Activated CD4-positive, alpha-beta memory T cell treated with anti-CD3 and anti-CD28 coated beads, Interleukin-2, amount 10 ng/mL, durations not matched to agents 7 days and 5 days (primary cell): ENCODE measurements around the gene NOTCH2. TPM values are rescaled to one million over a fixed set of nuclear protein-coding genes. Genes with fewer than 3 reads are reported as not detected.

Experiments
- CTCF ChIA-PET: fragments of 350-600 bp; sonication (Branson Sonifier 250); formaldehyde crosslinking; loops from one replicate; lab custom pipeline; 2021; ENCODE audit warnings: antibody characterized with exemption, inconsistent platforms; lab: Charles Lee
- POLR2A ChIA-PET: fragments of 350-600 bp; sonication (Branson Sonifier 250); formaldehyde crosslinking; loops from one replicate; lab custom pipeline; 2021; ENCODE audit warnings: antibody characterized with exemption; lab: Charles Lee
- DNase-seq: peaks from one replicate; pipeline ENCODE4 v3.0.0-alpha.2; 2020
- H3K27ac Mint-ChIP-seq: one replicate; pipeline ENCODE4 v1.8.0; 2021; ENCODE audit warnings: mild to moderate bottlenecking, mixed read lengths
- H3K27me3 Mint-ChIP-seq: one replicate; pipeline ENCODE4 v1.8.0; 2021; ENCODE audit warnings: mixed read lengths
- H3K36me3 Mint-ChIP-seq: one replicate; pipeline ENCODE4 v1.8.0; 2021; ENCODE audit warnings: low read depth, mixed read lengths
- H3K4me1 Mint-ChIP-seq: one replicate; pipeline ENCODE4 v1.8.0; 2021; ENCODE audit warnings: mixed read lengths
- H3K4me3 Mint-ChIP-seq: one replicate; pipeline ENCODE4 v1.8.0; 2021; ENCODE audit warnings: mild to moderate bottlenecking, mixed read lengths
- H3K9me3 Mint-ChIP-seq: one replicate; pipeline ENCODE4 v1.8.0; 2021; ENCODE audit warnings: mixed read lengths
- total RNA-seq, 2 experiments: library from RNA; stranded (reverse); gene quantifications; one replicate each; pipeline ENCODE4 v1.2.3, GENCODE V29; 2021

Gene NOTCH2
- total RNA-seq, 2 experiments from 2014 or later: 81.9 to 88.7 TPM

GRCh38 chr1:119918301-119918700, 151.2 kb downstream of the NOTCH2 start:
- CTCF ChIA-PET: interaction anchor here (1.3 kb wide), 1 partner anchor 21 kb away, joined by 3 read pairs; no protein-coding TSS in a partner anchor
- no peak for DNase-seq
- no peak overlapping the region for H3K27ac Mint-ChIP-seq
- no peaks in the 10 kb centered on the region for H3K27me3 Mint-ChIP-seq
- peaks cover 87% of the 10 kb centered on the region for H3K36me3 Mint-ChIP-seq
- no peaks in the 10 kb centered on the region for H3K4me1 Mint-ChIP-seq
- H3K4me3 Mint-ChIP-seq: no peak overlapping the region
- POLR2A ChIA-PET: no interaction called here
- no peaks in the 10 kb centered on the region for H3K9me3 Mint-ChIP-seq

GRCh38 chr1:119917304-119918055, 152.0 kb downstream of the NOTCH2 start:
- no peak for DNase-seq
- H3K27ac Mint-ChIP-seq: no peak overlapping the region
- H3K36me3 Mint-ChIP-seq: peaks cover 89% of the 10 kb centered on the region
- no peaks in the 10 kb centered on the region for H3K9me3 Mint-ChIP-seq
- ChIA-PET POLR2A (no interaction called here), CTCF (no interaction called here)
- no peak overlapping the region for H3K4me3 Mint-ChIP-seq
- H3K27me3 Mint-ChIP-seq: no peaks in the 10 kb centered on the region
- no peaks in the 10 kb centered on the region for H3K4me1 Mint-ChIP-seq

- Mint-ChIP-seq H3K9me3 (no peaks in the 10 kb centered on the region), H3K4me1 (peaks cover 4% of the 10 kb centered on the region), H3K36me3 (peaks cover 77% of the 10 kb centered on the region), H3K4me3 (no peak overlapping the region), H3K27ac (no peak overlapping the region), H3K27me3 (no peaks in the 10 kb centered on the region)
- CTCF ChIA-PET: no interaction called here
- DNase-seq: no peak
- POLR2A ChIA-PET: no interaction called here
Measured at GRCh38 chr1:119915517-119915916, 153.9 kb downstream of the NOTCH2 start.

- no peak overlapping the region for H3K4me3 Mint-ChIP-seq
- CTCF ChIA-PET: no interaction called here
- H3K9me3 Mint-ChIP-seq: no peaks in the 10 kb centered on the region
- POLR2A ChIA-PET: no interaction called here
- DNase-seq: no peak
- no peak overlapping the region for H3K27ac Mint-ChIP-seq
- H3K36me3 Mint-ChIP-seq: peaks cover 65% of the 10 kb centered on the region
- H3K4me1 Mint-ChIP-seq: peaks cover 6% of the 10 kb centered on the region
- H3K27me3 Mint-ChIP-seq: no peaks in the 10 kb centered on the region
Measured at GRCh38 chr1:119914071-119914470, 155.4 kb downstream of the NOTCH2 start.

- H3K27ac Mint-ChIP-seq: no peak overlapping the region
- no peak overlapping the region for H3K4me3 Mint-ChIP-seq
- DNase-seq: no peak
- ChIA-PET POLR2A (no interaction called here), CTCF (no interaction called here)
- peaks cover 54% of the 10 kb centered on the region for H3K36me3 Mint-ChIP-seq
- no peaks in the 10 kb centered on the region for H3K9me3 Mint-ChIP-seq
- peaks cover 6% of the 10 kb centered on the region for H3K4me1 Mint-ChIP-seq
- H3K27me3 Mint-ChIP-seq: no peaks in the 10 kb centered on the region
Measured at GRCh38 chr1:119912963-119913362, 156.5 kb downstream of the NOTCH2 start.

GRCh38 chr1:119911775-119912174, 157.7 kb downstream of the NOTCH2 start:
- POLR2A ChIA-PET: no interaction called here
- Mint-ChIP-seq H3K27ac (no peak overlapping the region), H3K4me3 (no peak overlapping the region), H3K4me1 (peaks cover 6% of the 10 kb centered on the region), H3K9me3 (no peaks in the 10 kb centered on the region), H3K27me3 (no peaks in the 10 kb centered on the region), H3K36me3 (peaks cover 44% of the 10 kb centered on the region)
- CTCF ChIA-PET: no interaction called here
- no peak for DNase-seq

- Mint-ChIP-seq H3K4me3 (no peak overlapping the region), H3K4me1 (peaks cover 8% of the 10 kb centered on the region), H3K27ac (no peak overlapping the region), H3K9me3 (no peaks in the 10 kb centered on the region), H3K36me3 (peaks cover 36% of the 10 kb centered on the region), H3K27me3 (peaks cover 6% of the 10 kb centered on the region)
- DNase-seq: no peak
- ChIA-PET POLR2A (no interaction called here), CTCF (no interaction called here)
Measured at GRCh38 chr1:119910618-119911017, 158.8 kb downstream of the NOTCH2 start.

- Mint-ChIP-seq H3K27ac (no peak overlapping the region), H3K9me3 (no peaks in the 10 kb centered on the region), H3K4me1 (peaks cover 8% of the 10 kb centered on the region), H3K27me3 (peaks cover 11% of the 10 kb centered on the region), H3K4me3 (no peak overlapping the region), H3K36me3 (peaks cover 30% of the 10 kb centered on the region)
- ChIA-PET CTCF (no interaction called here), POLR2A (no interaction called here)
- no peak for DNase-seq
Measured at GRCh38 chr1:119909890-119910596, 159.4 kb downstream of the NOTCH2 start.

GRCh38 chr1:119908661-119909060, 160.8 kb downstream of the NOTCH2 start:
- ChIA-PET POLR2A (no interaction called here), CTCF (interaction anchor here (1.6 kb wide), 1 partner anchor 23 kb away, joined by 3 read pairs; no protein-coding TSS in a partner anchor)
- peaks cover 19% of the 10 kb centered on the region for H3K27me3 Mint-ChIP-seq
- peaks cover 16% of the 10 kb centered on the region for H3K36me3 Mint-ChIP-seq
- H3K9me3 Mint-ChIP-seq: no peaks in the 10 kb centered on the region
- peaks cover 8% of the 10 kb centered on the region for H3K4me1 Mint-ChIP-seq
- no peak for DNase-seq
- H3K4me3 Mint-ChIP-seq: no peak overlapping the region
- H3K27ac Mint-ChIP-seq: no peak overlapping the region

- Mint-ChIP-seq H3K27me3 (peaks cover 27% of the 10 kb centered on the region), H3K9me3 (no peaks in the 10 kb centered on the region), H3K4me1 (peaks cover 8% of the 10 kb centered on the region), H3K4me3 (no peak overlapping the region), H3K36me3 (peaks cover 3% of the 10 kb centered on the region), H3K27ac (no peak overlapping the region)
- ChIA-PET POLR2A (no interaction called here), CTCF (no interaction called here)
- DNase-seq: no peak
Measured at GRCh38 chr1:119906927-119907652, 162.4 kb downstream of the NOTCH2 start.

GRCh38 chr1:119903443-119903835, 166.0 kb downstream of the NOTCH2 start:
- Mint-ChIP-seq H3K4me1 (peaks cover 2% of the 10 kb centered on the region), H3K27ac (no peak overlapping the region), H3K9me3 (no peaks in the 10 kb centered on the region), H3K4me3 (no peak overlapping the region), H3K27me3 (peaks cover 39% of the 10 kb centered on the region), H3K36me3 (peaks cover 3% of the 10 kb centered on the region)
- POLR2A ChIA-PET: no interaction called here
- DNase-seq: no peak
- CTCF ChIA-PET: no interaction called here

GRCh38 chr1:119902775-119903442, 166.6 kb downstream of the NOTCH2 start:
- Mint-ChIP-seq H3K27me3 (peaks cover 39% of the 10 kb centered on the region), H3K4me3 (no peak overlapping the region), H3K27ac (no peak overlapping the region), H3K4me1 (peaks cover 2% of the 10 kb centered on the region), H3K36me3 (peaks cover 3% of the 10 kb centered on the region), H3K9me3 (no peaks in the 10 kb centered on the region)
- POLR2A ChIA-PET: no interaction called here
- CTCF ChIA-PET: no interaction called here
- DNase-seq: no peak
